GM21576 (cell line): ENCODE data around the gene ARHGAP29.

Source experiments
- ATAC-seq: cut with Tn5 transposase; IDR thresholded peaks from one replicate; pipeline ENCODE4 v1.9.1; 2021; ENCODE audit warnings: mild to moderate bottlenecking, moderate library complexity; ENCODE audit not compliant: unreplicated experiment

Gene ARHGAP29

GRCh38 chr1:94237291-94238226, at the start of gene ARHGAP29:
ARHGAP29 (minus strand) TSS chr1:94237584; CDS start chr1:94231611, 5,973 bp downstream.
- peak; percentile 88 for ATAC-seq

GRCh38 chr1:94286864-94287437, 49.6 kb upstream of the ARHGAP29 start:
- no peak for ATAC-seq

- no peak for ATAC-seq
Observed at GRCh38 chr1:94285031-94285654, 47.8 kb upstream of the ARHGAP29 start.

- peak; percentile 90 for ATAC-seq
Observed at GRCh38 chr1:94284476-94284875, 47.1 kb upstream of the ARHGAP29 start.

- no peak for ATAC-seq
Observed at GRCh38 chr1:94283462-94283861, 46.1 kb upstream of the ARHGAP29 start.

GRCh38 chr1:94282143-94282711, 44.8 kb upstream of the ARHGAP29 start:
- ATAC-seq: no peak

GRCh38 chr1:94281361-94282142, 44.2 kb upstream of the ARHGAP29 start:
- ATAC-seq: no peak

- no peak for ATAC-seq
Observed at GRCh38 chr1:94280541-94280940, 43.2 kb upstream of the ARHGAP29 start.

GRCh38 chr1:94279462-94279861, 42.1 kb upstream of the ARHGAP29 start:
- ATAC-seq: no peak

GRCh38 chr1:94279038-94279437, 41.7 kb upstream of the ARHGAP29 start:
- ATAC-seq: no peak

- no peak for ATAC-seq
Observed at GRCh38 chr1:94276988-94277434, 39.6 kb upstream of the ARHGAP29 start.

- no peak for ATAC-seq
Observed at GRCh38 chr1:94275083-94275482, 37.7 kb upstream of the ARHGAP29 start.

GRCh38 chr1:94274561-94274960, 37.2 kb upstream of the ARHGAP29 start:
- no peak for ATAC-seq

GRCh38 chr1:94273111-94273510, 35.7 kb upstream of the ARHGAP29 start:
- ATAC-seq: no peak

- no peak for ATAC-seq
Observed at GRCh38 chr1:94272388-94272787, 35.0 kb upstream of the ARHGAP29 start.

- ATAC-seq: no peak
Observed at GRCh38 chr1:94271373-94271772, 34.0 kb upstream of the ARHGAP29 start.

GRCh38 chr1:94270801-94271203, 33.4 kb upstream of the ARHGAP29 start:
- ATAC-seq: no peak

GRCh38 chr1:94269921-94270320, 32.5 kb upstream of the ARHGAP29 start:
- ATAC-seq: no peak

- ATAC-seq: no peak
Observed at GRCh38 chr1:94265906-94266305, 28.5 kb upstream of the ARHGAP29 start.

GRCh38 chr1:94265011-94265422, 27.6 kb upstream of the ARHGAP29 start:
- no peak for ATAC-seq
